ENCODE results near the gene KDM4D.

Gene KDM4D

DNA sequence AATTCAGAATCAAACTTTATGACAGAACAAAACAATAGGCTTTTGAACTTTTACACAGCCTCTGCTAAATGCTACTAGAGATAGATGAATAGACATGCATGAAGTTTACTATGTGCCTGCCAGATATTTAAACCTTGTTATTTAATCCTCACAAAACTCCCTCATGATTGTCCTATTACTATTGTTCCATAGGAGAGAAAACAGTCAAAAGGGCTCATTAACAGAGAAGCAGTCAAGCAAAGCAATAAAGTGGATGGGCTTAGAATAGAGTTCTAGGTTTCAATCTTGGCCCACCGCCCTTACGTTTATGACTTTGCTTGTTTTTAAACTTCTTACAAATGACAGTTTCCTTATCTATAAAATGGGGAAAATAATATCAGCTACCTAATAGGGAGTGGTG lies 13.0 kb upstream of the KDM4D start:
- no peaks in the 10 kb centered on the region for H3K9me3 ChIP-seq (ENCODE audit: control insufficient read depth, low read depth, low read length)
- H3K4me3 ChIP-seq (ENCODE audit: low read length), result no peak overlapping the region
- H3K27ac ChIP-seq (ENCODE audit: low read length), result no peak overlapping the region
- no peaks in the 10 kb centered on the region for H3K4me1 ChIP-seq (ENCODE audit: control insufficient read depth, low read depth, low read length)
- no peak overlapping the region for H3K9ac ChIP-seq (ENCODE audit: low read length)
- H3K36me3 ChIP-seq (ENCODE audit: control insufficient read depth, low read depth, low read length), result peaks cover 30% of the 10 kb centered on the region
- H3K27me3 ChIP-seq (ENCODE audit: control insufficient read depth, insufficient read depth, low read length), result no peaks in the 10 kb centered on the region

- Histone ChIP-seq H3K4me1 (ENCODE audit: control insufficient read depth, low read depth, low read length) (no peaks in the 10 kb centered on the region), H3K27ac (ENCODE audit: low read length) (no peak overlapping the region), H3K9ac (ENCODE audit: low read length) (no peak overlapping the region), H3K36me3 (ENCODE audit: control insufficient read depth, low read depth, low read length) (peaks cover 38% of the 10 kb centered on the region), H3K4me3 (ENCODE audit: low read length) (no peak overlapping the region), H3K9me3 (ENCODE audit: control insufficient read depth, low read depth, low read length) (no peaks in the 10 kb centered on the region), H3K27me3 (ENCODE audit: control insufficient read depth, insufficient read depth, low read length) (no peaks in the 10 kb centered on the region)
Measured at GRCh38 chr11:94961255-94961654, 12.3 kb upstream of the KDM4D start.

- no peaks in the 10 kb centered on the region for H3K4me1 ChIP-seq (ENCODE audit: control insufficient read depth, low read depth, low read length)
- H3K27me3 ChIP-seq (ENCODE audit: control insufficient read depth, insufficient read depth, low read length), result no peaks in the 10 kb centered on the region
- H3K36me3 ChIP-seq (ENCODE audit: control insufficient read depth, low read depth, low read length), result peaks cover 73% of the 10 kb centered on the region
- H3K9me3 ChIP-seq (ENCODE audit: control insufficient read depth, low read depth, low read length), result no peaks in the 10 kb centered on the region
- H3K9ac ChIP-seq (ENCODE audit: low read length), result no peak overlapping the region
- H3K27ac ChIP-seq (ENCODE audit: low read length), result no peak overlapping the region
- no peak overlapping the region for H3K4me3 ChIP-seq (ENCODE audit: low read length)
Measured at GRCh38 chr11:94964934-94965333, 8.6 kb upstream of the KDM4D start.

DNA sequence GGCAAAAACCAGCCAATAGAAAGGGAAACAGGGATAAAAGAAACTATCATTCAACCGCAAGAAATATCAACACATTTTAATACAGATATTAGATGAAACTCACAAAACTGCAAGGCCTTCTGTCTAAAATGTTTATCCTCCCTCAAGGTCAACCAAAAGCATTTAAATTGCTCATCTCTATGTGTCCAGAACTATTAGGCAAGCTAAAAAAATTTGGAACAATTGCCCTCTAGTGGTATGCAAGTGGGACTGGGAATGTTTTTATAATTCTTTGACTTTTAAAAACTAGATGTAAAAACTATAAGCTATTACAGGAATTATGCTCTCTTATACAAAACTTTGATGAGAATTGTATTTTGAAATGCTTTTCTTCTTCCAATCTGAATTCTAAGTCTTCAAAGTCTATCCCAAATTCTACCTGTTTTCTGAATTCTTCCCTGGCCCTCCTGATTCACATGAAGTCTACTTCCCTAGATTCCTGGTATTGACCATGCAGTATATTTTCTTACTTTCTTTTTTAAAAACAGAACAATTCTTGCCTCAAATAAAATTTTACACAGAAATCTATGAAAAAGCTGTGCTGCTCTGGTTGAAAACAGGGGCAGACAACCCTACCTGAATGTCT lies 5.1 kb upstream of the KDM4D start:
- no peaks in the 10 kb centered on the region for H3K9me3 ChIP-seq (ENCODE audit: control insufficient read depth, low read depth, low read length)
- no peak overlapping the region for H3K27ac ChIP-seq (ENCODE audit: low read length)
- no peak overlapping the region for H3K4me3 ChIP-seq (ENCODE audit: low read length)
- H3K9ac ChIP-seq (ENCODE audit: low read length), result no peak overlapping the region
- no peaks in the 10 kb centered on the region for H3K27me3 ChIP-seq (ENCODE audit: control insufficient read depth, insufficient read depth, low read length)
- H3K4me1 ChIP-seq (ENCODE audit: control insufficient read depth, low read depth, low read length), result peaks cover 4% of the 10 kb centered on the region
- H3K36me3 ChIP-seq (ENCODE audit: control insufficient read depth, low read depth, low read length), result peaks cover 74% of the 10 kb centered on the region

DNA sequence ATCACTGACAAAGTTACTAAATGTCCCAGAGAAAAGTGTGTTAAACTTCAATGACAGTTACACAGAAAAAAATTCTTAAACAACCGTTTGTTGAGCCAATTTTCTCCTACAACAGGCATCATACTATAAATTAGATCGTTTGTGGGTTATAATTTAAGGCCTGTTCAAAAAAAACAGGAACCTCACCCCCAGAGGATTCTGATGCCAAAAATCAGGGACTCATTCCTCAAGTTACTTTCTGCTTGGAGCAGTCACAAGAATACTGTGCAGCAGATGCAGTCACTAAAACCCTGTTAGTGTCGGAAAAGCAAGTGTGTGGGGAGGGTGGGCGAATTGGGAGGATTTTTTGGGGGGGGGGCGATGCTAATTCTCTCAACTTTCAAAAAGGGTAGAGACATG lies 810 bp upstream of the KDM4D start:
- Histone ChIP-seq H3K36me3 (ENCODE audit: control insufficient read depth, low read depth, low read length) (peaks cover 38% of the 10 kb centered on the region), H3K27me3 (ENCODE audit: control insufficient read depth, insufficient read depth, low read length) (no peaks in the 10 kb centered on the region), H3K4me3 (ENCODE audit: low read length) (peak overlapping the region; percentile 99), H3K9me3 (ENCODE audit: control insufficient read depth, low read depth, low read length) (no peaks in the 10 kb centered on the region), H3K4me1 (ENCODE audit: control insufficient read depth, low read depth, low read length) (peaks cover 4% of the 10 kb centered on the region), H3K9ac (ENCODE audit: low read length) (peak overlapping the region; percentile 90), H3K27ac (ENCODE audit: low read length) (no peak overlapping the region)

DNA sequence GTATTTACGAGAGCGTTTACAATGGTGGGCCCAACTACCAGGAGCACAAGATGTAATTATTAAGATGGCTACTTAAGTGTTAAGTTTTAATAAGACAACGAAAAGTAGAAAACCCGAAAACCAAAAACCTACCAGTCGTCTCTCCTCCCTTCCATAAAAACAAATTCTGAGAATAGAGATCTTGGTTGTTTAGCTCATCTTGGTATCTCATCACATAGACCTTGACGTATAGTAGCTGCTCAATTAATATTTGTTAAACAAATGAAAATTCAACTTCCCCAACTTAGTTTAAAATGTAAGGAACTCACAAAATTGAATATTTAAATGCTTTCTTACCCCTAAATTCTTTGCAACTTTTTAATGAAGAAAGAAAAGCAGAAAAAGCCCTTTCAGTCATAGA lies 669 bp downstream of the KDM4D start:
- peak overlapping the region; percentile 99 for H3K4me3 ChIP-seq (ENCODE audit: low read length)
- H3K36me3 ChIP-seq (ENCODE audit: control insufficient read depth, low read depth, low read length), result peaks cover 24% of the 10 kb centered on the region
- H3K4me1 ChIP-seq (ENCODE audit: control insufficient read depth, low read depth, low read length), result peaks cover 4% of the 10 kb centered on the region
- no peaks in the 10 kb centered on the region for H3K9me3 ChIP-seq (ENCODE audit: control insufficient read depth, low read depth, low read length)
- no peak overlapping the region for H3K27ac ChIP-seq (ENCODE audit: low read length)
- H3K9ac ChIP-seq (ENCODE audit: low read length), result peak overlapping the region; percentile 90
- H3K27me3 ChIP-seq (ENCODE audit: control insufficient read depth, insufficient read depth, low read length), result no peaks in the 10 kb centered on the region

GRCh38 chr11:94975599-94975998 lies 2.1 kb downstream of the KDM4D start:
- Histone ChIP-seq H3K27me3 (ENCODE audit: control insufficient read depth, insufficient read depth, low read length) (no peaks in the 10 kb centered on the region), H3K9me3 (ENCODE audit: control insufficient read depth, low read depth, low read length) (no peaks in the 10 kb centered on the region), H3K36me3 (ENCODE audit: control insufficient read depth, low read depth, low read length) (peaks cover 10% of the 10 kb centered on the region), H3K4me3 (ENCODE audit: low read length) (no peak overlapping the region), H3K27ac (ENCODE audit: low read length) (no peak overlapping the region), H3K9ac (ENCODE audit: low read length) (no peak overlapping the region), H3K4me1 (ENCODE audit: control insufficient read depth, low read depth, low read length) (peaks cover 4% of the 10 kb centered on the region)

GRCh38 chr11:94987378-94987777 lies 13.9 kb downstream of the KDM4D start:
- Histone ChIP-seq H3K9ac (ENCODE audit: low read length) (no peak overlapping the region), H3K4me3 (ENCODE audit: low read length) (no peak overlapping the region), H3K36me3 (ENCODE audit: control insufficient read depth, low read depth, low read length) (no peaks in the 10 kb centered on the region), H3K27ac (ENCODE audit: low read length) (no peak overlapping the region), H3K9me3 (ENCODE audit: control insufficient read depth, low read depth, low read length) (no peaks in the 10 kb centered on the region), H3K4me1 (ENCODE audit: control insufficient read depth, low read depth, low read length) (no peaks in the 10 kb centered on the region), H3K27me3 (ENCODE audit: control insufficient read depth, insufficient read depth, low read length) (no peaks in the 10 kb centered on the region)

- Histone ChIP-seq H3K4me1 (ENCODE audit: control insufficient read depth, low read depth, low read length) (no peaks in the 10 kb centered on the region), H3K27me3 (ENCODE audit: control insufficient read depth, insufficient read depth, low read length) (no peaks in the 10 kb centered on the region), H3K36me3 (ENCODE audit: control insufficient read depth, low read depth, low read length) (no peaks in the 10 kb centered on the region), H3K4me3 (ENCODE audit: low read length) (no peak overlapping the region), H3K9me3 (ENCODE audit: control insufficient read depth, low read depth, low read length) (no peaks in the 10 kb centered on the region), H3K9ac (ENCODE audit: low read length) (no peak overlapping the region), H3K27ac (ENCODE audit: low read length) (no peak overlapping the region)
Measured at GRCh38 chr11:94988748-94989147, 15.2 kb downstream of the KDM4D start.

DNA sequence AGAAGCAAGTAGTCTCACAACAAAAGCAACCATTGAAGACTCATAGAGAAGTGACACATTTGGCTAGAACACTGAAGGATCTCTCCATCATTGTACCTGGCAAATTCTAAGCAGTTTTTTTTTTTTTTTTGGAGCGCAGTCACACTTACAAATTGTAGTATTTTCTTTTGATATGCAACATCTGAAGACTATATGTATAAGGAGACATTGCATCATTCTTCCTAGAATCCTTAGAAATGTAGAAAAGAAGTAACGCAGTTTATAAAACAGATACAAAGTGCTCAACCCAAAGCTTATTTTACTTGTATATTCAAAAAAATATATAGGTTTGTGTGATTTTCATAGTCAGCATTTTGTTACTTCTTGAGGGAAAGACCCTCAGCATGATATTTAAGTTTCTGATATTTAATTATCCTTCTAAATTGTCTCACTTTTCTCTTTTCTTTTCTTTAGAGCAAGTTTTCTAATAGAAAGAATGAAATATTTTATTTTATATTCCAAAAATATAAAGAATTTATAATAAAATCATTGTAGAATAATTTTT lies 20.0 kb downstream of the KDM4D start:
- Histone ChIP-seq H3K4me3 (ENCODE audit: low read length) (no peak overlapping the region), H3K9ac (ENCODE audit: low read length) (no peak overlapping the region), H3K4me1 (ENCODE audit: control insufficient read depth, low read depth, low read length) (no peaks in the 10 kb centered on the region), H3K36me3 (ENCODE audit: control insufficient read depth, low read depth, low read length) (no peaks in the 10 kb centered on the region), H3K9me3 (ENCODE audit: control insufficient read depth, low read depth, low read length) (no peaks in the 10 kb centered on the region), H3K27me3 (ENCODE audit: control insufficient read depth, insufficient read depth, low read length) (no peaks in the 10 kb centered on the region), H3K27ac (ENCODE audit: low read length) (no peak overlapping the region)

- no peak overlapping the region for H3K4me3 ChIP-seq (ENCODE audit: low read length)
- H3K9me3 ChIP-seq (ENCODE audit: control insufficient read depth, low read depth, low read length), result no peaks in the 10 kb centered on the region
- no peaks in the 10 kb centered on the region for H3K36me3 ChIP-seq (ENCODE audit: control insufficient read depth, low read depth, low read length)
- H3K9ac ChIP-seq (ENCODE audit: low read length), result no peak overlapping the region
- H3K4me1 ChIP-seq (ENCODE audit: control insufficient read depth, low read depth, low read length), result no peaks in the 10 kb centered on the region
- H3K27me3 ChIP-seq (ENCODE audit: control insufficient read depth, insufficient read depth, low read length), result no peaks in the 10 kb centered on the region
- no peak overlapping the region for H3K27ac ChIP-seq (ENCODE audit: low read length)
Measured at GRCh38 chr11:94997437-94997836, 23.9 kb downstream of the KDM4D start.

- no peak overlapping the region for H3K27ac ChIP-seq (ENCODE audit: low read length)
- H3K36me3 ChIP-seq (ENCODE audit: control insufficient read depth, low read depth, low read length), result no peaks in the 10 kb centered on the region
Measured at GRCh38 chr11:94998285-94998684, 24.8 kb downstream of the KDM4D start.

More at GRCh38 chr11:94998285-94998684, 24.8 kb downstream of the KDM4D start:
- no peaks in the 10 kb centered on the region for H3K27me3 ChIP-seq (ENCODE audit: control insufficient read depth, insufficient read depth, low read length)
- no peaks in the 10 kb centered on the region for H3K4me1 ChIP-seq (ENCODE audit: control insufficient read depth, low read depth, low read length)
- H3K9me3 ChIP-seq (ENCODE audit: control insufficient read depth, low read depth, low read length), result no peaks in the 10 kb centered on the region
- no peak overlapping the region for H3K4me3 ChIP-seq (ENCODE audit: low read length)
- H3K9ac ChIP-seq (ENCODE audit: low read length), result no peak overlapping the region

All from iPS-18a (cell line).